ENCODE measurements around the gene MEF2D.

GRCh38 chr1:156496211-156496761 is 4.3 kb downstream of the MEF2D start:
- no peak for TF ChIP-seq CTCF (conservative IDR thresholded peaks at IDR 0.05)
- TF ChIP-seq EZH2 (IDR thresholded peaks at IDR 0.05; ENCODE audit: low read depth) = no peak
